HEK293 (cell line): Measurements from ENCODE around the gene C1QTNF9B.
A peak's percentile ranks its signal among the peaks of the same experiment; 100 is the strongest.

ENCODE experiments used
- CTCF ChIA-PET: fragments of 350-600 bp; formaldehyde crosslinking; extraction: SDS; loops from one replicate; lab custom pipeline; 2021; ENCODE audit warnings: antibody characterized with exemption; lab: Yijun Ruan, JAX
- POLR2A ChIA-PET: fragments of 300-600 bp; formaldehyde crosslinking; extraction: SDS; loops from one replicate; lab custom pipeline; 2020; ENCODE audit warnings: antibody characterized with exemption, inconsistent platforms; lab: Yijun Ruan, JAX
- H3K27ac ChIP-seq: fragments of 200-500 bp; sonication (Bioruptor generic); 2 replicates; pipeline ENCODE4 v1.5.1; 2014; ENCODE audit warnings: low read depth, low read length, control low read depth, inconsistent platforms; ENCODE audit errors: extremely low read depth
- H3K36me3 ChIP-seq, 2 experiments: fragments of 200-500 bp in 1 of 2; sonication (Bioruptor generic) in 1 of 2; 1 replicate in 1 of 2; 2 replicates in 1 of 2; pipeline ENCODE4 v1.5.1; 2014 to 2017; ENCODE audit warnings: inconsistent platforms in 2 of 2, low read length in 2 of 2; ENCODE audit not compliant: control insufficient read depth in 2 of 2, insufficient read depth in 1 of 2
- H3K4me1 ChIP-seq: fragments of 200-500 bp; sonication (Bioruptor generic); 2 replicates; pipeline ENCODE4 v1.5.1; 2014; ENCODE audit warnings: mild to moderate bottlenecking, low read length, inconsistent platforms; ENCODE audit not compliant: control insufficient read depth, insufficient read depth
- H3K4me3 ChIP-seq: 2 replicates; pipeline ENCODE4 v1.5.1; 2011; ENCODE audit warnings: low read depth, mild to moderate bottlenecking, control low read depth, low read length, moderate library complexity
- H3K9me3 ChIP-seq: fragments of 200-500 bp; sonication (Bioruptor generic); 2 replicates; pipeline ENCODE4 v1.5.1; 2014; ENCODE audit warnings: low read depth, low read length, inconsistent platforms; ENCODE audit not compliant: control insufficient read depth, insufficient read depth
- GLIS2 ChIP-seq: fragments of 450-650 bp; formaldehyde crosslinking; IDR thresholded peaks from 2 replicates; pipeline ENCODE4 v1.5.1; 2016; ENCODE audit warnings: missing biosample characterization, missing genetic modification characterization
- OVOL3 ChIP-seq: fragments of 450-650 bp; formaldehyde crosslinking; IDR thresholded peaks from 2 replicates; pipeline ENCODE4 v1.5.1; 2016; ENCODE audit warnings: missing biosample characterization, missing genetic modification characterization
- PBX3 ChIP-seq: sonication (generic); formaldehyde crosslinking; IDR thresholded peaks from 2 replicates; pipeline ENCODE4 v1.8.1; 2022; ENCODE audit warnings: mild to moderate bottlenecking, moderate library complexity, missing genetic modification reagents
- PRDM10 ChIP-seq: fragments of 450-650 bp; formaldehyde crosslinking; IDR thresholded peaks from 2 replicates; pipeline ENCODE4 v1.5.1; 2016; ENCODE audit warnings: missing biosample characterization, missing genetic modification characterization
- SALL2 ChIP-seq: fragments of 450-650 bp; formaldehyde crosslinking; IDR thresholded peaks from 2 replicates; pipeline ENCODE4 v1.5.0; 2017; ENCODE audit warnings: missing biosample characterization, mild to moderate bottlenecking, missing genetic modification characterization, borderline replicate concordance
- ZFP3 ChIP-seq: fragments of 450-650 bp; formaldehyde crosslinking; IDR thresholded peaks from 2 replicates; pipeline ENCODE4 v1.5.1; 2016; ENCODE audit warnings: low read depth, missing biosample characterization, missing genetic modification characterization
- ZNF148 ChIP-seq: fragments of 450-650 bp; formaldehyde crosslinking; IDR thresholded peaks from 2 replicates; pipeline ENCODE4 v1.5.0; 2017; ENCODE audit warnings: missing biosample characterization, missing genetic modification characterization, borderline replicate concordance
- ZNF157 ChIP-seq: fragments of 450-650 bp; formaldehyde crosslinking; IDR thresholded peaks from 2 replicates; pipeline ENCODE4 v1.5.1; 2016; ENCODE audit warnings: missing biosample characterization, missing genetic modification characterization
- ZNF16 ChIP-seq: fragments of 450-650 bp; formaldehyde crosslinking; IDR thresholded peaks from 2 replicates; pipeline ENCODE4 v1.5.1; 2016; ENCODE audit warnings: low read depth, missing biosample characterization, missing genetic modification characterization
- ZNF2 ChIP-seq: fragments of 450-650 bp; formaldehyde crosslinking; IDR thresholded peaks from 2 replicates; pipeline ENCODE4 v1.5.1; 2016; ENCODE audit warnings: missing biosample characterization, missing genetic modification characterization
- ZNF335 ChIP-seq: fragments of 450-650 bp; formaldehyde crosslinking; conservative IDR thresholded peaks from 2 replicates; pipeline ENCODE4 v1.5.1; 2016; ENCODE audit warnings: missing biosample characterization, missing genetic modification characterization
- ZNF362 ChIP-seq: fragments of 450-650 bp; formaldehyde crosslinking; IDR thresholded peaks from 2 replicates; pipeline ENCODE4 v1.5.1; 2016; ENCODE audit warnings: missing biosample characterization, missing genetic modification characterization
- ZNF366 ChIP-seq: fragments of 450-650 bp; formaldehyde crosslinking; conservative IDR thresholded peaks from 2 replicates; pipeline ENCODE4 v1.5.1; 2016; ENCODE audit warnings: missing biosample characterization, missing genetic modification characterization
- ZNF416 ChIP-seq: fragments of 450-650 bp; formaldehyde crosslinking; IDR thresholded peaks from 2 replicates; pipeline ENCODE4 v1.5.1; 2016; ENCODE audit warnings: missing biosample characterization, missing genetic modification characterization
- ZNF488 ChIP-seq: fragments of 450-650 bp; formaldehyde crosslinking; IDR thresholded peaks from 2 replicates; pipeline ENCODE4 v1.5.1; 2016; ENCODE audit warnings: missing biosample characterization, missing genetic modification characterization
- ZNF585B ChIP-seq: fragments of 450-650 bp; formaldehyde crosslinking; IDR thresholded peaks from 2 replicates; pipeline ENCODE4 v1.5.1; 2016; ENCODE audit warnings: missing biosample characterization, missing genetic modification characterization
- ZNF747 ChIP-seq: fragments of 450-650 bp; formaldehyde crosslinking; IDR thresholded peaks from 2 replicates; pipeline ENCODE4 v1.5.1; 2016; ENCODE audit warnings: missing biosample characterization, missing genetic modification characterization
- ZNF785 ChIP-seq: fragments of 450-650 bp; formaldehyde crosslinking; IDR thresholded peaks from 2 replicates; pipeline ENCODE4 v1.5.1; 2016; ENCODE audit warnings: missing biosample characterization, missing genetic modification characterization

C1QTNF9B gene

GRCh38 chr13:23889615-23890607 is 7.4 kb downstream of the C1QTNF9B start (continued):
- peak; percentile 67 for TF ChIP-seq PRDM10 (tag by site-specific recombination)
- no peak for TF ChIP-seq ZFP3
- no peak for TF ChIP-seq ZNF585B (tag by site-specific recombination)
- TF ChIP-seq ZNF335 = peak; percentile 79
- no peak for TF ChIP-seq ZNF785 (tag by site-specific recombination)
- no peak for TF ChIP-seq GLIS2 (tag by site-specific recombination)
- TF ChIP-seq, all 188 proteins: peak for 8

GRCh38 chr13:23888658-23889614 is 8.4 kb downstream of the C1QTNF9B start, which contains the start of gene MIPEP:
MIPEP (minus strand) TSS chr13:23889400; CDS start chr13:23889320, 80 bp downstream.
- ChIA-PET CTCF (interaction anchor here (0.5 to 1.8 kb wide), 15 partner anchors 11 to 1088 kb away, joined by 3 to 9 read pairs (median 3); no protein-coding TSS in a partner anchor), POLR2A (interaction anchor here (0.6 to 0.9 kb wide), 3 partner anchors 9 to 73 kb away, joined by 3 to 5 read pairs (median 3); no protein-coding TSS in a partner anchor)
- Histone ChIP-seq H3K27ac (peak within 1 kb of the TSS; percentile 68), H3K9me3 (no peaks in the 10 kb centered on the region), H3K4me3 (peak within 1 kb of the TSS; percentile 84), H3K4me1 (no peaks in the 10 kb centered on the region), H3K36me3 (peaks cover 3 to 10% of the 10 kb centered on the region in 2 experiments; a peak in 2 of 3 replicates)
- no peak for TF ChIP-seq ZNF16 (tag by site-specific recombination)
- TF ChIP-seq ZNF148 = no peak
- TF ChIP-seq ZNF157 (tag by site-specific recombination) = no peak
- no peak for TF ChIP-seq ZNF362 (tag by site-specific recombination)
- TF ChIP-seq ZFP3 = no peak
- no peak for TF ChIP-seq SALL2
- TF ChIP-seq ZNF747 = no peak
- no peak for TF ChIP-seq ZNF366 (tag by site-specific recombination)
- no peak for TF ChIP-seq ZNF416 (tag by site-specific recombination)
- no peak for TF ChIP-seq ZNF585B (tag by site-specific recombination)
- TF ChIP-seq PBX3 (CRISPR knock-in tag) = peak; percentile 66; the same call in 1 of the 2 replicates
- no peak for TF ChIP-seq OVOL3 (tag by site-specific recombination)
- no peak; the same call in 1 of the 2 replicates for TF ChIP-seq PRDM10 (tag by site-specific recombination)
- 0 out of 2 replicates have a peak, but pooled peaks have one; percentile 18 for TF ChIP-seq ZNF2 (tag by site-specific recombination)
- no peak for TF ChIP-seq ZNF488 (tag by site-specific recombination)
